Spleen (tissue), 7 donors: ENCODE measurements around the gene IL15.
"Not testable (repeated sequence)": the region's sequence is repeated elsewhere in the genome, so short reads cannot be mapped to it uniquely, and the experiment has no call there.

Source experiments
- POLR2A ChIP-seq, 3 donors: fragments of 450-650 bp; IDR thresholded peaks; one replicate each; pipeline ENCODE4 v1.5.1; 2017; ENCODE audit warnings: antibody characterized with exemption in 3 of 3, mild to moderate bottlenecking in 1 of 3
- TF ChIP-seq, protein P1 (sequence below), 11 experiments: fragments of 200-600 bp in 7 of 11; fragments of 450-650 bp in 4 of 11; sonication (generic) in 4 of 11; IDR thresholded peaks in 8 of 11; conservative IDR thresholded peaks in 3 of 11; 1 replicate in 7 of 11; 2 replicates in 4 of 11; pipeline versions ENCODE4 v1.4.0 to v1.8.0; 2016 to 2021; ENCODE audit warnings: antibody characterized with exemption in 11 of 11, inconsistent platforms in 4 of 11, mild to moderate bottlenecking in 1 of 11
- donor health status: DM: no; HTN: no; CAD: no; lungs with moderate emphysema.
- donor health status: DM: no; HTN: no; CAD: no.
- donor health status: DM: no; HTN: no; CAD: no.

DNA sequence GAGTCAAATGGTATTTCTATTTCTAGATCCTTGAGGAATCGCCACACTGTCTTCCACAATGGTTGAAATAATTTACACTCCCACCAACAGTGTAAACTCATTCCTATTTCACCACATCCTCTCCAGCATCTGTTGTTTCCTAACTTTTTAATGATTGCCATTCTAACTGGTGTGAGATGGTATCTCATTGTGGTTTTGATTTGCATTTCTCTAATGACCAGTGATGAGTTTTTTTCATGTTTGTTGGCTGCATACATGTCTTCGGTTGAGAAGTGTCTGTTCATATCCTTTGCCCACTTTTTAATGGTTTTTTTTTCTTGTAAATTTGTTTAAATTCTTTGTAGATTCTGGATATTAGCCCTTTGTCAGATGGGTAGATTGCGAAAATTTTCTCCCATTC, 115.4 kb downstream of the IL15 start:
- not testable (repeated sequence) for TF ChIP-seq POLR2A (IDR thresholded peaks at IDR 0.05)
- TF ChIP-seq, protein P1, sequence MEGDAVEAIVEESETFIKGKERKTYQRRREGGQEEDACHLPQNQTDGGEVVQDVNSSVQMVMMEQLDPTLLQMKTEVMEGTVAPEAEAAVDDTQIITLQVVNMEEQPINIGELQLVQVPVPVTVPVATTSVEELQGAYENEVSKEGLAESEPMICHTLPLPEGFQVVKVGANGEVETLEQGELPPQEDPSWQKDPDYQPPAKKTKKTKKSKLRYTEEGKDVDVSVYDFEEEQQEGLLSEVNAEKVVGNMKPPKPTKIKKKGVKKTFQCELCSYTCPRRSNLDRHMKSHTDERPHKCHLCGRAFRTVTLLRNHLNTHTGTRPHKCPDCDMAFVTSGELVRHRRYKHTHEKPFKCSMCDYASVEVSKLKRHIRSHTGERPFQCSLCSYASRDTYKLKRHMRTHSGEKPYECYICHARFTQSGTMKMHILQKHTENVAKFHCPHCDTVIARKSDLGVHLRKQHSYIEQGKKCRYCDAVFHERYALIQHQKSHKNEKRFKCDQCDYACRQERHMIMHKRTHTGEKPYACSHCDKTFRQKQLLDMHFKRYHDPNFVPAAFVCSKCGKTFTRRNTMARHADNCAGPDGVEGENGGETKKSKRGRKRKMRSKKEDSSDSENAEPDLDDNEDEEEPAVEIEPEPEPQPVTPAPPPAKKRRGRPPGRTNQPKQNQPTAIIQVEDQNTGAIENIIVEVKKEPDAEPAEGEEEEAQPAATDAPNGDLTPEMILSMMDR (IDR thresholded peaks at IDR 0.05 in 8 of 11, conservative IDR thresholded peaks at IDR 0.05 in 3 of 11), result not testable (repeated sequence)
